Kidney (tissue), 14 donors: Measurements from ENCODE around the gene FLNA. TPM values are rescaled to one million over a fixed set of nuclear protein-coding genes. Genes with fewer than 3 reads are reported as not detected.

Experiments used
- DNase-seq, 5 donors: peaks; one replicate each; pipeline ENCODE4 v3.0.0-alpha.2; 2013 to 2020
- FAIRE-seq: peaks from 2 replicates; lab custom pipeline; 2012; peaks lifted over from hg19 to GRCh38; lab: Jason Lieb, UNC
- H3K27ac ChIP-seq, 2 donors: one replicate each; pipeline ENCODE4 v1.7.0; 2013; ENCODE audit warnings: low read depth in 2 of 2, low read length in 2 of 2, inconsistent platforms in 1 of 2
- H3K27me3 ChIP-seq: one replicate; pipeline ENCODE4 v1.7.1; 2013; ENCODE audit warnings: low read length, inconsistent platforms; ENCODE audit not compliant: control insufficient read depth, insufficient read depth
- H3K36me3 ChIP-seq, 3 donors: one replicate each; pipeline versions ENCODE4 v1.7.0 to v1.7.1; 2013; ENCODE audit warnings: low read length in 3 of 3, control low read depth in 1 of 3, inconsistent platforms in 1 of 3; ENCODE audit not compliant: insufficient read depth in 3 of 3, control insufficient read depth in 2 of 3
- H3K4me1 ChIP-seq, 3 donors: one replicate each; pipeline versions ENCODE4 v1.7.0 to v1.7.1; 2013; ENCODE audit warnings: low read length in 3 of 3, inconsistent platforms in 1 of 3, low read depth in 1 of 3; ENCODE audit not compliant: control insufficient read depth in 2 of 3, insufficient read depth in 2 of 3
- H3K4me3 ChIP-seq, 3 donors: one replicate each; pipeline versions ENCODE4 v1.7.0 to v1.8.1; 2013; ENCODE audit warnings: low read length in 3 of 3, control low read depth in 1 of 3, inconsistent platforms in 1 of 3
- H3K9ac ChIP-seq, 3 donors: one replicate each; pipeline versions ENCODE4 v1.7.0 to v1.7.1; 2013; ENCODE audit warnings: low read length in 3 of 3, control low read depth in 1 of 3, inconsistent platforms in 1 of 3
- H3K9me3 ChIP-seq, 3 donors: one replicate each; pipeline versions ENCODE4 v1.7.0 to v1.7.1; 2013; ENCODE audit warnings: low read length in 3 of 3, control low read depth in 1 of 3, inconsistent platforms in 1 of 3; ENCODE audit not compliant: control insufficient read depth in 2 of 3, insufficient read depth in 1 of 3
- CTCF ChIP-seq: IDR thresholded peaks from 3 replicates; pipeline ENCODE4 v1.5.1; 2012; ENCODE audit warnings: mild to moderate bottlenecking, moderate library complexity, borderline replicate concordance; ENCODE audit not compliant: insufficient read depth; ENCODE audit errors: extremely low read depth
- intact Hi-C: fragments of 100-400 bp; cut with DNase I; formaldehyde crosslinking; loops from one replicate; pipeline ENCODE4 v1.11.1; 2022
- polyA plus RNA-seq: library from polyadenylated mRNA; stranded (reverse); fragments of 350-450 nt; fragmentation: Illumina TruSeq; extraction: RNeasy Lipid Tissue Mini Kit (QIAGEN cat#74804); gene quantifications from one replicate; pipeline ENCODE4 v1.2.3, GENCODE V29; 2014; ENCODE audit warnings: low read depth, low replicate concordance; ENCODE audit not compliant: insufficient read depth
- total RNA-seq: library from RNA; stranded (reverse); fragmentation: NEBNext Ultra II Directional; extraction: Animal tissue kit (Norgen Biotek cat#: 25700); gene quantifications from one replicate; pipeline ENCODE4 v1.2.1, GENCODE V29; 2021
- donor health status: control.
- donor health status: control.
- donor health status: control.
- donor health status: control.
- donor health status: control.
- donor health status: DM: yes; HTN: yes; CAD: no.
- donor health status: Normal renal cell carcinoma (clear cell type).

FLNA gene
- total and polyA plus RNA-seq, 2 donors from 2014 or later = 421 to 1,036 TPM

- FAIRE-seq (no peak), DNase-seq (no peak)
- no peak overlapping the region for H3K4me3 ChIP-seq
- H3K9me3 ChIP-seq = no peaks in the 10 kb centered on the region
- H3K27me3 ChIP-seq = no peaks in the 10 kb centered on the region
- no peak overlapping the region for H3K27ac ChIP-seq
- H3K36me3 ChIP-seq = peaks cover 0 to 2% (median 0%) of the 10 kb centered on the region in 3 donors
- TF ChIP-seq CTCF = no peak
- peaks cover 0 to 7% (median 0%) of the 10 kb centered on the region in 3 donors for H3K4me1 ChIP-seq
- no peak overlapping the region for H3K9ac ChIP-seq
- intact Hi-C loops = no loop called here
Observed at GRCh38 chrX:154381271-154381670, 6.8 kb upstream of the FLNA start.

- Histone ChIP-seq H3K9ac (peak overlapping the region in 1 of 3 donors; percentile 87), H3K9me3 (no peaks in the 10 kb centered on the region), H3K27me3 (no peaks in the 10 kb centered on the region), H3K27ac (peak overlapping the region in 1 of 2 donors; percentile 14), H3K4me1 (peaks cover 0 to 7% (median 0%) of the 10 kb centered on the region in 3 donors), H3K36me3 (peaks cover 0 to 2% (median 0%) of the 10 kb centered on the region in 3 donors), H3K4me3 (peak overlapping the region in 1 of 3 donors; percentile 77)
- TF ChIP-seq CTCF = no peak
- no peak for DNase-seq
- no peak for FAIRE-seq
- intact Hi-C loops = no loop called here
Observed at GRCh38 chrX:154380787-154381186, 6.4 kb upstream of the FLNA start.

DNA sequence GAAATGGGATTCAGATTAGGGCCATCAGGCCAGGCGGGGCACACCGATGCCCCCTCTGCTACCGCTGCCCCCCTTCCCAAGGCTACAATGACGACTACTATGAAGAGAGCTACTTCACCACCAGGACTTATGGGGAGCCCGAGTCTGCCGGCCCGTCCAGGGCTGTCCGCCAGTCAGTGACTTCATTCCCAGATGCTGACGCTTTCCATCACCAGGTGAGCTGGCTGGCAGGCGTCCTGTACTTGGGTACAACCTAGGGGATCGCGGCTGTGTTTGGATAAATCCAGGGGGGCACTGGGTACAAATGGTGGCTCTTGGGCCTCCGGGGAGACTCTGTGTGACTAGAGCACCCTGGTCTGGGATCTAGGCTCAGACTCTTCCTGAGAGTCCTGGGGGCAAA is 5.7 kb upstream of the FLNA start:
- FAIRE-seq = no peak
- TF ChIP-seq CTCF = no peak
- H3K36me3 ChIP-seq = peaks cover 0 to 2% (median 0%) of the 10 kb centered on the region in 3 donors
- no peaks in the 10 kb centered on the region for H3K27me3 ChIP-seq
- H3K27ac ChIP-seq = peak overlapping the region; percentile 71 to 94
- H3K4me1 ChIP-seq = peaks cover 0 to 7% (median 0%) of the 10 kb centered on the region in 3 donors
- peak overlapping the region; percentile 51 to 87 (median 77) for H3K9ac ChIP-seq
- peak in 1 of 5 donors; percentile 18 for DNase-seq
- H3K4me3 ChIP-seq = peak overlapping the region; percentile 60 to 77 (median 69)
- H3K9me3 ChIP-seq = no peaks in the 10 kb centered on the region
- intact Hi-C loops = no loop called here

GRCh38 chrX:154379569-154379951 is 5.1 kb upstream of the FLNA start:
- no peak for FAIRE-seq
- Histone ChIP-seq H3K4me3 (peak overlapping the region; percentile 60 to 77 (median 69)), H3K36me3 (peaks cover 0 to 2% (median 0%) of the 10 kb centered on the region in 3 donors), H3K9ac (peak overlapping the region; percentile 51 to 87 (median 77)), H3K4me1 (peaks cover 0 to 10% (median 0%) of the 10 kb centered on the region in 3 donors), H3K9me3 (no peaks in the 10 kb centered on the region), H3K27ac (peak overlapping the region; percentile 93 to 94), H3K27me3 (no peaks in the 10 kb centered on the region)
- DNase-seq = peak in 1 of 5 donors; percentile 22
- no peak for TF ChIP-seq CTCF
- intact Hi-C loops = no loop called here
